ENCODE data around the gene HPCAL1. TPM values are rescaled to one million over a fixed set of nuclear protein-coding genes. Genes with fewer than 3 reads are reported as not detected.

HPCAL1 gene
- polyA plus RNA-seq, 3 donors = 82.1 to 99.5 (median 98.0) TPM

DNA sequence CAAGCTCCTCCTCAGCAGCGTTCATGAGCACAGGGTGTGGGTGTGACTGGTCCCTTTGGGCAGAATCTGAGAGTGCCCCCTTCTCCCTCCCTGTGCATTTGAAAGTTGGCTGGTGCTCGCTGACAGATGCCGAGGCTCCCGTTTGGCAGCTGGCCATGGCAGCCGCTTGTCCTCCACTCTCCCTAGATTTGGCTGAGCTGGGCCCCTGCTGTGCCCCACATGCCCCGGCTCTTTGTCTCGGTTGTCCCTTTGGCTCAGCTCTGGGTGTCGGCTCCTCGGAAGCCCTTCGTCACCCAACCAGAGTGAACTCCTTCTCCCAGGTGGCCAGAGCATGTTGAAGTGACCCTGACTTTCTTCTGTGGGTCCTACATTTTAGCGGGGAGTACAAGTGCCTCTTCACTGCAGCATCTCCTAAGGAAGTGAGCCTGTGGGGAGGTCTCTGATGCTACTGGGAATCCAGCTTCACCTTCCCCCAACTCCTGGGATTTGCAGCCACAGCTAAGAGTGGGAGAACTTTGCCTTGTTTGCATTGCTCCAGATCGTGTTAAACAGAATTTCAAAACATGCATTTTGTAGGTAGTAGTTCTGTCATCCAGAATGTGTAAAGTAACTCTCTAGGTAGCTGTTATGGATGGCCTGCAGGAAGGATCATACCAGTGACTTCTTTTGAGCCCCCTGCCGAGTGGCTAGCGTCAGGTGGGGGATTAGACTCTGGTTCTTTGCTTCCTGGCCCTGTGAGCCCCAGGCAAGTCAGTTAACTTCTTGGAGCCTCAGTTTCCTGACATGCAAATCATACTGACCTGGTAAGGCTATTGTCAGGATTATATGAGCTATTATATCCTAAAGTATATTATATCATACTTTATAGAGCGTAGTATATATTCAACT is 24.2 kb downstream of the HPCAL1 start:
- peaks cover 0 to 2% (median 0%) of the 10 kb centered on the region in 7 donors for H3K9me3 Mint-ChIP-seq
- Histone ChIP-seq H3K36me3 (replicated peaks in 1 of 2; ENCODE audit: control insufficient read depth in 1 of 2, insufficient read depth in 2 of 2, low read length in 2 of 2) (peaks cover 0 to 16% of the 10 kb centered on the region in 2 donors), H4K20me1 (ENCODE audit: insufficient read depth, low read length) (peaks cover 95% of the 10 kb centered on the region), H3K9ac (ENCODE audit: insufficient read depth, low read length, poor library complexity, severe bottlenecking) (no peak overlapping the region), H3K27me3 (ENCODE audit: control insufficient read depth in 2 of 2, insufficient read depth in 2 of 2, low read length in 2 of 2) (no peaks in the 10 kb centered on the region), H2AFZ (ENCODE audit: insufficient read depth, low read depth, low read length, poor library complexity, severe bottlenecking) (no peak overlapping the region), H3K79me2 (ENCODE audit: insufficient read depth, low read length) (peaks cover 89% of the 10 kb centered on the region), H3K4me2 (replicated peaks; ENCODE audit: extremely low read depth, low read length, poor library complexity, severe bottlenecking) (no peak overlapping the region), H3K4me1 (ENCODE audit: control insufficient read depth in 1 of 2, insufficient read depth in 2 of 2, low read length in 2 of 2) (peaks cover 37 to 58% of the 10 kb centered on the region in 2 donors), H3K4me3 (replicated peaks in 1 of 3; ENCODE audit: low read depth in 2 of 3, low read length in 3 of 3) (no peak overlapping the region), H3K9me3 (replicated peaks in 1 of 2; ENCODE audit: control insufficient read depth in 1 of 2, insufficient read depth in 1 of 2, low read length in 2 of 2) (no peaks in the 10 kb centered on the region), H3K27ac (ENCODE audit: low read depth in 1 of 2, low read length in 2 of 2) (no peak overlapping the region)
- TF ChIP-seq, protein P1, sequence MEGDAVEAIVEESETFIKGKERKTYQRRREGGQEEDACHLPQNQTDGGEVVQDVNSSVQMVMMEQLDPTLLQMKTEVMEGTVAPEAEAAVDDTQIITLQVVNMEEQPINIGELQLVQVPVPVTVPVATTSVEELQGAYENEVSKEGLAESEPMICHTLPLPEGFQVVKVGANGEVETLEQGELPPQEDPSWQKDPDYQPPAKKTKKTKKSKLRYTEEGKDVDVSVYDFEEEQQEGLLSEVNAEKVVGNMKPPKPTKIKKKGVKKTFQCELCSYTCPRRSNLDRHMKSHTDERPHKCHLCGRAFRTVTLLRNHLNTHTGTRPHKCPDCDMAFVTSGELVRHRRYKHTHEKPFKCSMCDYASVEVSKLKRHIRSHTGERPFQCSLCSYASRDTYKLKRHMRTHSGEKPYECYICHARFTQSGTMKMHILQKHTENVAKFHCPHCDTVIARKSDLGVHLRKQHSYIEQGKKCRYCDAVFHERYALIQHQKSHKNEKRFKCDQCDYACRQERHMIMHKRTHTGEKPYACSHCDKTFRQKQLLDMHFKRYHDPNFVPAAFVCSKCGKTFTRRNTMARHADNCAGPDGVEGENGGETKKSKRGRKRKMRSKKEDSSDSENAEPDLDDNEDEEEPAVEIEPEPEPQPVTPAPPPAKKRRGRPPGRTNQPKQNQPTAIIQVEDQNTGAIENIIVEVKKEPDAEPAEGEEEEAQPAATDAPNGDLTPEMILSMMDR (IDR thresholded peaks at IDR 0.05) = no peak
- intact Hi-C loops (cut with micrococcal nuclease) = no loop called here
- peaks cover 29 to 35% of the 10 kb centered on the region in 2 donors for H3K36me3 Mint-ChIP-seq
- 95% methylated on average over 12 of the region's 15 CpGs for WGBS (ENCODE audit: insufficient coverage)
- peaks cover 0 to 2% (median 1%) of the 10 kb centered on the region in 3 donors for H3K27me3 Mint-ChIP-seq (ENCODE audit: low read depth in 3 of 3)
- no peak for DNase-seq
- H3K27ac Mint-ChIP-seq = no peak overlapping the region
- H3K4me1 Mint-ChIP-seq = peaks cover 78% of the 10 kb centered on the region
- H3K4me3 Mint-ChIP-seq = no peak overlapping the region

DNA sequence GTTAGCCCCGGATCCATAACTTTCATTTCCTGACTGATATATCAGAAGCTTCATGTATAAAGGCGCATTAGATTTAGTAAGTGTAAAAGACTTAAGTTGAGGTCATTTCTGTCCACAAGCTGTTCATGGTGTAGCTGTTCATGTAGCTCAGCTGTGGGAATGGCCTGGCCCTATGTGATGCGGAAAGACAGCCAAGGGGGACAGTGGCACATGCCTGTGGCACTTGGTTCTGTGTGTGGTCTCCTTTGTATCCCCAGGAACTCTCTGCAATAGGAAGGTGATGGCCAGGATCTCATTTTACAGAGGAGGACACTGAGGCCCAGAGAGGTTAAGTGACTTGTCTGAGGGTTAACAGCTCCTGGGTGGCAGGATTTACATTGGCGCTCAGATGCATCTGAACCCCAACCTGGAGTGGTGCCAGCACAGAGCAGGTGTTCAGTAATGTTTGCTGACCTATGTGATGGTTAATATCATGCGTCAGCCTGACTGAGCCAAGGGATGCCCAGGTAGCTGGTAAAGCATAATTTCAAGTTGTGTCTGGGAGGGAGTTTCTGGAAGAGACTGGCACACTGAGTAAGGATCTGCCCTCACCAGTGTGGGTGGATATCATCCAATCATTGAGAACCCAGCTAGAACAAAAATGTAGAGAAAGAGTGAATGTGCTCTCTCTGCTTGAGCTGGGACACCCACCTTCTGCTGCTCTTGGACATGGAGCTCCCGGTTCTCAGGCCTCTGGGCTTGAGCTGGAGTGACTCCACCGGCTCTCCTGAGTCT is 25.4 kb downstream of the HPCAL1 start:
- H3K27me3 ChIP-seq (ENCODE audit: control insufficient read depth in 2 of 2, insufficient read depth in 2 of 2, low read length in 2 of 2) = no peaks in the 10 kb centered on the region
- peaks cover 0 to 2% (median 0%) of the 10 kb centered on the region in 7 donors for H3K9me3 Mint-ChIP-seq
- TF ChIP-seq, protein P1 (IDR thresholded peaks at IDR 0.05) = no peak
- H3K4me1 Mint-ChIP-seq = peaks cover 86% of the 10 kb centered on the region
- no peak overlapping the region for H3K4me2 ChIP-seq (replicated peaks; ENCODE audit: extremely low read depth, low read length, poor library complexity, severe bottlenecking)
- H3K4me3 Mint-ChIP-seq = no peak overlapping the region
- H3K4me1 ChIP-seq (ENCODE audit: control insufficient read depth in 1 of 2, insufficient read depth in 2 of 2, low read length in 2 of 2) = peaks cover 48 to 70% of the 10 kb centered on the region in 2 donors
- WGBS (ENCODE audit: insufficient coverage) = 82% methylated on average over 3 of the region's 7 CpGs
- no peak overlapping the region for H3K9ac ChIP-seq (ENCODE audit: insufficient read depth, low read length, poor library complexity, severe bottlenecking)
- peak overlapping the region in 4 of 7 donors; percentile 0 to 41 (median 28) for H3K27ac Mint-ChIP-seq
- intact Hi-C loops (cut with micrococcal nuclease) = no loop called here
- H3K9me3 ChIP-seq (replicated peaks in 1 of 2; ENCODE audit: control insufficient read depth in 1 of 2, insufficient read depth in 1 of 2, low read length in 2 of 2) = no peaks in the 10 kb centered on the region
- H3K36me3 ChIP-seq (replicated peaks in 1 of 2; ENCODE audit: control insufficient read depth in 1 of 2, insufficient read depth in 2 of 2, low read length in 2 of 2) = peaks cover 0 to 5% of the 10 kb centered on the region in 2 donors
- H3K36me3 Mint-ChIP-seq = peaks cover 21 to 24% of the 10 kb centered on the region in 2 donors
- peaks cover 83% of the 10 kb centered on the region for H4K20me1 ChIP-seq (ENCODE audit: insufficient read depth, low read length)
- no peak overlapping the region for H3K4me3 ChIP-seq (replicated peaks in 1 of 3; ENCODE audit: low read depth in 2 of 3, low read length in 3 of 3)
- H3K79me2 ChIP-seq (ENCODE audit: insufficient read depth, low read length) = peaks cover 87% of the 10 kb centered on the region
- no peak overlapping the region for H2AFZ ChIP-seq (ENCODE audit: insufficient read depth, low read depth, low read length, poor library complexity, severe bottlenecking)
- no peak overlapping the region for H3K27ac ChIP-seq (ENCODE audit: low read depth in 1 of 2, low read length in 2 of 2)
- peaks cover 0 to 4% (median 1%) of the 10 kb centered on the region in 3 donors for H3K27me3 Mint-ChIP-seq (ENCODE audit: low read depth in 3 of 3)
- no peak for DNase-seq
